GM18858 (cell line): ENCODE data around the gene CPB2.

ENCODE experiments used
- ATAC-seq: cut with Tn5 transposase; IDR thresholded peaks from one replicate; pipeline ENCODE4 v1.9.1; 2021; ENCODE audit not compliant: unreplicated experiment

Gene CPB2, protein sequence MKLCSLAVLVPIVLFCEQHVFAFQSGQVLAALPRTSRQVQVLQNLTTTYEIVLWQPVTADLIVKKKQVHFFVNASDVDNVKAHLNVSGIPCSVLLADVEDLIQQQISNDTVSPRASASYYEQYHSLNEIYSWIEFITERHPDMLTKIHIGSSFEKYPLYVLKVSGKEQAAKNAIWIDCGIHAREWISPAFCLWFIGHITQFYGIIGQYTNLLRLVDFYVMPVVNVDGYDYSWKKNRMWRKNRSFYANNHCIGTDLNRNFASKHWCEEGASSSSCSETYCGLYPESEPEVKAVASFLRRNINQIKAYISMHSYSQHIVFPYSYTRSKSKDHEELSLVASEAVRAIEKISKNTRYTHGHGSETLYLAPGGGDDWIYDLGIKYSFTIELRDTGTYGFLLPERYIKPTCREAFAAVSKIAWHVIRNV

DNA sequence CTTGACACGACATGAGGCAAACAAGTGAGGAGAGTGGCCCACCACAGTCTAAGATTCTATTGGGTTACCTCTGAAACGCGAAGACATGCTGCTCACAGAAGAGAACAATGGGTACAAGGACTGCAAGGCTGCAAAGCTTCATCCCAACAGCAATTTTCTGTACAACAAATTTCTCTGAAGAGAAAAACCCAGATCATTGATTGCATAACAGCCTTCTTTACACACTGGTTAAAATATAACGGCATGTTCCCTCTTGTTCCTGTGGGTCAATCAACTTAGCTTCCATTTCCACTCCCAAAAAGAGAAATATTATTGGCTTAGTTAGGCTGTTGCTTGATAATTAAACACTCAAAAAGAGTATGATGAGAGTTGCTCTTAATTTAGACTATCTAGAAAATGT is at the start of gene CPB2:
Gene CPB2 (minus strand): TSS at position 166 of the 400 bp plus-strand sequence. CDS start 24 bp downstream, at position 142.
- no peak for ATAC-seq

GRCh38 chr13:46154136-46154801 is 49.4 kb upstream of the CPB2 start:
- ATAC-seq, result no peak

DNA sequence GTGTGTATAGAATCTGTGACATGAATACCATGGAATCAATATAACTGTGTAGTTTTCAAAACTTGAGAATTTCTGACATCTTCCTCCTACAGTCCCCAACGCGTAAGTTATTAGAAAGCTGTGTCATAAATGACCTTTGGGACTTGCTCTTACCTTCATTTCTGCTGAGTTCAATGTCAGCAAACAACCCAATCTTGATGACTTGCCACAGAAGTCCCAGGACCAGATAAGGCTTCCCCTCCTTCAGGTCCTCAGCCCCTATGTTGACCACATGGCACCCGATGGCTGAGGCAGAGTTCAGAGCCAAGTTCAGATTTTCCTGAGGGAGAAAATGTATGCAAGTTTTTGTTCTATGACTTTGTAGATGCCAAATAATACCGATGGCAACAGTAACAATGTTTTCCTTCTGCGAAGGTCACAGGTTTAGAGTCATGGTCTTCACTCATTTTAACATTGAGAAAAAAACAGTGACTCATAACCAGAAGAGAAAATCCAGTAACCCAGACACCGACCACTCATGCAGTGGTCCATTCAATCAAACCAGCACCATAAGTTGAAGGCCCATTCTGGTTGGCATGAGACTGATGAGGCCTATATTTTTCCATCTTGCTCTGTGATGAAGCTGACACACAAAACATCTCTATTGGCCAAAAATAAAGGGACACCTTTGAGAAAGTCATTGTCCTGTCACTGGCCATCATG is 47.9 kb upstream of the CPB2 start:
- ATAC-seq, result no peak

DNA sequence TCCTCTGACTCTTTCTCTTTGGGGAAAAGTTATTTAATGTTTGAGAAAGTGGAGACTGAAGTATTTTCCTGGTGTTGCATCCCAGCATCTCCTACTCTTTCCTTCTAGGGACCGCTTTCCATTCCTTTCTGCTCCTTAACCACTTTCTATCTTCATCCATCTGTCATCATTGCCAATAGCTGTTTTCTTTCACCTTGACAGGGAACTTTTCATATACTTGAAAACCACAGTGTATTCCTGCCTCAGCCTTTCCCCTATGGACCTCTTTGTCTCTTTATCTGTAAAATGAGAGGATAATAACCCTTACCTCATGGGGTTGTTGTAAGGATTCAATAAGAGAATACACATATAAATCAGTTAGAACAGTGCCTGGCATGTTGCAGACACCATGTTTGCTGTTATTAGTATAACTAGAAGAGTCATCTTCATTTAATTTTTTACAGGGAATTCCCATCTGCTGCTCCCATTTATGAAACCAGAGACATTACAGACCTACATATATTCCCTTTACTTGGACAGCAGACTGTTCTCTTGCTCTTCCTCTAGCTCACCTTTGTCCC is 45.4 kb upstream of the CPB2 start:
- ATAC-seq, result no peak

GRCh38 chr13:46149272-46150133 is 44.7 kb upstream of the CPB2 start:
- ATAC-seq, result no peak

GRCh38 chr13:46146898-46147297 is 42.1 kb upstream of the CPB2 start:
- ATAC-seq, result no peak

DNA sequence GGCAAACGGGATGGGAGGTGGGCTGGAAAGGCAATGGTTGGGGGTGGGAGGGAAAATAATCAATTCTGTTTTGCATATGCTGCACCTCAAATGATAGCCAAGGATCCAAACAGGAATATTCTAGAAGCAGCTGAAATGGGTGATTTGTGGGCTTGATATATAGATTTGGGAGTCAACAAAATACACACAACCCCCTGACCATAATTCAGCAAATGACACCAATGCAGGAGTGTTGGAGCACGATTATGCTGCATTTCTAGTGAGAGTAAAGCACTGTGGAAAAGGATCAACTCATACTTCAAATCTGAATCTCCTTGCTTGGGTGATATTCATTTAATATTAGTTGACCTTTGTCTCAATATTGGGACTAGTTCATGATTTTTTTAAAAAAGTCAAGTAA is 41.1 kb upstream of the CPB2 start:
- ATAC-seq, result no peak

DNA sequence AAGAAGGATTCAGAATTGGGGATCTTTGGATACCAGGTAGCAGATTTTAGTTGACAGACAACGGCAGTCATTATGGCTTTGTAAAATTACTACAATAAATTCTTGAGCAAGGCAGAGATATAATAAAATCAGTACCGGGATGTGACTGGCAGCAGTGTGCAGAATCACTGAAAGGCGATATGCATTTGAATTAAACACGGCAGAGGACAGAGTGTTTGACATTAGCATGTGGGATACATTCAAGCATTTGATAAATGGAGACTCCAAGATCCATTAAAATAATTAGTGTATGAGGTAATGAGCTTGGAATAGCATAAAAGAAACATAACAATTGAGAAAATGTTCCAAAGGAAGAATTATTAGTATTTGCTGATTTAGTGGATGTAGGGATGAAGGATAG is 40.3 kb upstream of the CPB2 start:
- no peak for ATAC-seq

DNA sequence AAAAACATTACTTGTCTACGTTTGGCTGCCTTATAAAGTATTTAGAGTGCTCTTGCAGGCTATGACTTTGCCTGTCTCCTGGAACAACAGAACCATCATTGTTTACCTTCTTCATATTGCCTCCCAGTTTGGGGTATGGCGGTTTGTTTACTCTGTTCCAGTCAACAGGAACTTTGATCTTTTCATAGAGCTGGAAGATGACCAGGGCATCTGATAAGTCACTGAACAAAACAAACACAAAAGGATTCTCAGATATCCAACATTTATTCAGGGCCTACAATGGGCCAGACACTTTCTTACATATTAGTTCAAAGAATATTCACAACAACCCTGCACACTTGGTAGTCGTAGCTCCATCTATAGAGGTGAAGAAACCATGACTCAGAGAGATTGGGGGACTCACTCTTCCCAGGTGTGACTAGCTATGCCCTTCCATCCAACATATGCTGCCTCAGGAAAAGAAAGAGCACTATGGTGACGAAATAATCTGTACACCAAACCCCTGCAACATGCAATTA is 38.4 kb upstream of the CPB2 start:
- ATAC-seq, result no peak

- no peak for ATAC-seq
Measured at GRCh38 chr13:46142776-46143175, 37.9 kb upstream of the CPB2 start.

GRCh38 chr13:46140044-46140443 is 35.2 kb upstream of the CPB2 start:
- ATAC-seq, result no peak

- no peak for ATAC-seq
Measured at GRCh38 chr13:46137627-46138317, 32.9 kb upstream of the CPB2 start.

DNA sequence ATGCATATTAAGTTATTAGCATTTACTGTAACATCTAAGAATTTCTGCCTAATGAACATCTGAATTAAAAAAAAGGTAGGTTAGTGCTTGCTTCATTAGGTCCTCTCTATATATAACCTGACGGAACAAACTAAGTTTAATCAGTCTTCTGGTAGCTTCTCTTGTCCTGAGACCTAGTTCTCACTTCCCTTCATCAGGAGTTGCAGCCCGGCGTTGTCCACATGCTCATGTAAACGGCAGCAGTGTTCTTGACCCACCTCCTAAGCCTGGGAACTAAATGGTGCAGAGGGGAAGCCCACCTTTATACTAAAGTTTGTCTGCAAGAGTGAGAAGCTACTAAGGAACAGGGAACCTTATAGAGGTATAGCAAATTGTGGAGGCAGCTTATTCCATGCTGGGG is 31.9 kb upstream of the CPB2 start:
- ATAC-seq, result no peak

GRCh38 chr13:46134961-46135522 is 30.2 kb upstream of the CPB2 start:
- ATAC-seq, result no peak

GRCh38 chr13:46134494-46134893 is 29.7 kb upstream of the CPB2 start:
- no peak for ATAC-seq

DNA sequence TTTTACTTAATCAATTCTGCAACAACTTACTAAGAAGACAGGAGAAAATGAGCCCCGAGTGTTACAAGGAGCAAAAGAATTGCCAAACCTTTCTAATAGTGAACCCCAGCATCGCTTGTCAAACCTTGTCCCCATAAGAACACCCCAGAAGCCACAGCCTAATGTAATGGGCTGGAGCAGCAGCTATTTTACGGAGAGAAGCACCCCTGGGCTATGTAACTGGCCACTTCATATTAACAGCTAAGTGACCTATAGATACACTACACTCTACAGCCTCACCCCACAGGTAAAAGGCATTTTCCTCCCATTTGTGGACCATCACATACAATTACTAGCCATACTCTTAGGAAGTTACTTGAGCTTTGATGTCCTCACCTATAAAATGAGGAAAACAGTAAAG is 27.3 kb upstream of the CPB2 start:
- ATAC-seq, result no peak

DNA sequence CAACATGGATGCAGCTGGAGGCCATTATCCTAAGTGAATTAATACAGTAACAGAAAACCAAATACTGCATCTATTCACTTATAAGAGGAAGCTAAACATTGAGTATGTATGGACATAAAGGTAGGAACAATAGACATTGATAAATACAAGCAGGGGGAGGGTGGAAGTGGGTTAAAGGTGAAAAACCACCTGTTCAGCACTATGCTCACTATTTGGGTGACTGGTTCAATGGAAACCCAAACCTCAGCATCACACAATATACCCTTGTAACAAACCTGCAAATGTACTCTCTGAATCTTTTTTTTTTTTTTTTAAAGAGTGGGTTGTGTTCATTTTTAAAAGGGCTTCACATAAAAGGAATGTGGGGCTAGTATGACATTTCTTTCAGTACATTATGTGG is 26.9 kb upstream of the CPB2 start:
- no peak for ATAC-seq

GRCh38 chr13:46129955-46130618 is 25.3 kb upstream of the CPB2 start:
- no peak for ATAC-seq

DNA sequence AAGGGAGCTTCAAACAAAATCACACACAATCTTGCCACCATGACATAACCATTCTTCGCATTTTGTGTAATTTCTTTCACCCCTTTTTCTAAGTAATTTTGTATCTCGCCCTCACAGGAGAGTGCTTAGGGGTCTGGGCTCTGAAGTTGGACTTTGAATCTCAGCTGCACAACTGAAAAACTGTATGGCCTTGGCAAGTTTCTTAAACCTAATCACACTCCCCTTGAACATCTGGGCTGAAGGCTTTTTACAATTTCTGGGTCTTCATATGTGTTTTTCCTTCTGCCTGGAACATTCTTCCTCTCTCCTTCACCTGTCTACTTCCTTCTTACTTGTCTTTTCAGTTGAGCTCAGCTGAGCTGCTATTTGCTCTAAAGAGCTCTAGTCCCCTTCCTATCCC is 24.3 kb upstream of the CPB2 start:
- ATAC-seq, result no peak
